Liver (tissue), 9 donors: ENCODE measurements around the gene SORL1. TPM values are rescaled to one million over a fixed set of nuclear protein-coding genes. Genes with fewer than 3 reads are reported as not detected.

Experiments used
- DNase-seq: peaks from one replicate; pipeline ENCODE4 v3.0.0-alpha.2; 2017; ENCODE audit warnings: low spot score
- H3K27ac ChIP-seq, 2 donors: one replicate each; pipeline ENCODE4 v1.7.0; 2013; ENCODE audit warnings: inconsistent platforms in 2 of 2, low read length in 2 of 2, control low read depth in 1 of 2, low read depth in 1 of 2, mild to moderate bottlenecking in 1 of 2
- H3K27me3 ChIP-seq, 4 donors: one replicate each; pipeline versions ENCODE4 v1.6.1 to v1.7.0; 2013; ENCODE audit warnings: low read length in 3 of 4, inconsistent platforms in 1 of 4, mild to moderate bottlenecking in 1 of 4, moderate library complexity in 1 of 4; ENCODE audit not compliant: control insufficient read depth in 4 of 4, insufficient read depth in 4 of 4
- H3K36me3 ChIP-seq, 4 donors: one replicate each; pipeline versions ENCODE4 v1.6.1 to v1.7.0; 2013; ENCODE audit warnings: low read length in 3 of 4, mild to moderate bottlenecking in 3 of 4, low read depth in 1 of 4, moderate library complexity in 1 of 4; ENCODE audit not compliant: control insufficient read depth in 4 of 4, insufficient read depth in 3 of 4
- H3K4me1 ChIP-seq, 4 donors: one replicate each; pipeline versions ENCODE4 v1.6.1 to v1.7.0; 2013; ENCODE audit warnings: low read length in 3 of 4, mild to moderate bottlenecking in 3 of 4, moderate library complexity in 1 of 4; ENCODE audit not compliant: control insufficient read depth in 4 of 4, insufficient read depth in 4 of 4
- H3K4me3 ChIP-seq, 3 donors: one replicate each; pipeline versions ENCODE4 v1.6.1 to v1.7.0; 2013; ENCODE audit warnings: low read length in 3 of 3, control low read depth in 1 of 3, low read depth in 1 of 3, mild to moderate bottlenecking in 1 of 3
- H3K9ac ChIP-seq, 2 donors: one replicate each; pipeline ENCODE4 v1.7.0; 2013; ENCODE audit warnings: low read length in 2 of 2, mild to moderate bottlenecking in 2 of 2, moderate library complexity in 2 of 2, control low read depth in 1 of 2, low read depth in 1 of 2
- H3K9me3 ChIP-seq, 4 donors: one replicate each; pipeline versions ENCODE4 v1.6.1 to v1.7.0; 2013; ENCODE audit warnings: low read length in 3 of 4; ENCODE audit not compliant: control insufficient read depth in 4 of 4
- EGR1 ChIP-seq, 2 donors: IDR thresholded peaks; 2 replicates each; pipeline ENCODE4 v1.6.1; 2016 to 2018; ENCODE audit warnings: antibody characterized with exemption in 2 of 2, low read depth in 2 of 2
- FOXA1 ChIP-seq: IDR thresholded peaks from 2 replicates; pipeline ENCODE4 v1.6.1; 2016; ENCODE audit warnings: antibody characterized with exemption
- FOXA2 ChIP-seq: IDR thresholded peaks from 2 replicates; pipeline ENCODE4 v1.6.1; 2016; ENCODE audit warnings: antibody characterized with exemption
- GABPA ChIP-seq, 2 donors: IDR thresholded peaks in 1 of 2; conservative IDR thresholded peaks in 1 of 2; 2 replicates each; pipeline ENCODE4 v1.6.1; 2016; ENCODE audit warnings: antibody characterized with exemption in 2 of 2, mild to moderate bottlenecking in 1 of 2, moderate library complexity in 1 of 2
- HNF4A ChIP-seq, 2 donors: conservative IDR thresholded peaks; 2 replicates each; pipeline ENCODE4 v1.6.1; 2016; ENCODE audit warnings: antibody characterized with exemption in 2 of 2, mild to moderate bottlenecking in 2 of 2
- HNF4G ChIP-seq: IDR thresholded peaks from 2 replicates; pipeline ENCODE4 v1.6.1; 2016; ENCODE audit warnings: antibody characterized with exemption
- JUND ChIP-seq, 2 donors: IDR thresholded peaks; 2 replicates each; pipeline ENCODE4 v1.6.1; 2016; ENCODE audit warnings: antibody characterized with exemption in 2 of 2
- MAX ChIP-seq: IDR thresholded peaks from 2 replicates; pipeline ENCODE4 v1.6.1; 2016; ENCODE audit warnings: antibody characterized with exemption
- NR2F2 ChIP-seq: IDR thresholded peaks from 2 replicates; pipeline ENCODE4 v1.6.1; 2016; ENCODE audit warnings: antibody characterized with exemption
- RAD21 ChIP-seq, 2 donors: IDR thresholded peaks; 2 replicates each; pipeline ENCODE4 v1.6.1; 2016; ENCODE audit warnings: antibody characterized with exemption in 2 of 2, mild to moderate bottlenecking in 2 of 2
- REST ChIP-seq: IDR thresholded peaks from 2 replicates; pipeline ENCODE4 v1.6.1; 2016; ENCODE audit warnings: antibody characterized with exemption, mild to moderate bottlenecking
- RXRA ChIP-seq, 2 donors: IDR thresholded peaks; 2 replicates each; pipeline ENCODE4 v1.6.1; 2017 to 2018; ENCODE audit warnings: antibody characterized with exemption in 2 of 2, mild to moderate bottlenecking in 1 of 2
- SP1 ChIP-seq: IDR thresholded peaks from 2 replicates; pipeline ENCODE4 v1.6.1; 2018; ENCODE audit warnings: antibody characterized with exemption, mild to moderate bottlenecking
- TAF1 ChIP-seq: conservative IDR thresholded peaks from 2 replicates; pipeline ENCODE4 v1.6.1; 2016; ENCODE audit warnings: antibody characterized with exemption, mild to moderate bottlenecking
- YY1 ChIP-seq: IDR thresholded peaks from 2 replicates; pipeline ENCODE4 v1.6.1; 2016; ENCODE audit warnings: antibody characterized with exemption, mild to moderate bottlenecking
- ZBTB33 ChIP-seq: IDR thresholded peaks from 2 replicates; pipeline ENCODE4 v1.6.1; 2016; ENCODE audit warnings: antibody characterized with exemption
- WGBS: extraction: QIAGEN DNeasy Blood & Tissue Kit; methylation state at CpG from one replicate; pipeline ENCODE4 v1.1.7; 2013; 5-methylcytosine and 5-hydroxymethylcytosine counted together
- polyA plus RNA-seq, 2 donors: library from polyadenylated mRNA; stranded (reverse) in 1 of 2; unstranded in 1 of 2; fragments of 200-250 nt in 1 of 2; fragments of >200 nt in 1 of 2; fragmentation: Nextera tagmentation in 1 of 2; extraction: Ambion mirVana in 1 of 2; gene quantifications; one replicate each; pipeline versions ENCODE4 v1.2.1 to v1.2.3, GENCODE V29; 2013 to 2015
- total RNA-seq, 2 donors: library from RNA; depleted of rRNA; stranded (reverse); fragments of >200 nt; gene quantifications; one replicate each; pipeline ENCODE4 v1.2.3, GENCODE V29; 2014
- TF ChIP-seq, protein P1 (sequence below): fragments of 150-350 bp; IDR thresholded peaks from 2 replicates; pipeline ENCODE4 v1.5.1; 2017; ENCODE audit warnings: improper control_type of control experiment, low read depth, low read length; ENCODE audit not compliant: missing input control
- TF ChIP-seq, protein P2 (sequence below): IDR thresholded peaks from 2 replicates; pipeline ENCODE4 v1.6.1; 2016; ENCODE audit warnings: antibody characterized with exemption
- donor health status: healthy.
- donor health status: healthy.
- donor health status: healthy.
- donor health status: healthy.
- donor health status: healthy.

The SORL1 gene
- total and polyA plus RNA-seq, 4 donors, result 14.6 to 124 (median 25.4) TPM

DNA sequence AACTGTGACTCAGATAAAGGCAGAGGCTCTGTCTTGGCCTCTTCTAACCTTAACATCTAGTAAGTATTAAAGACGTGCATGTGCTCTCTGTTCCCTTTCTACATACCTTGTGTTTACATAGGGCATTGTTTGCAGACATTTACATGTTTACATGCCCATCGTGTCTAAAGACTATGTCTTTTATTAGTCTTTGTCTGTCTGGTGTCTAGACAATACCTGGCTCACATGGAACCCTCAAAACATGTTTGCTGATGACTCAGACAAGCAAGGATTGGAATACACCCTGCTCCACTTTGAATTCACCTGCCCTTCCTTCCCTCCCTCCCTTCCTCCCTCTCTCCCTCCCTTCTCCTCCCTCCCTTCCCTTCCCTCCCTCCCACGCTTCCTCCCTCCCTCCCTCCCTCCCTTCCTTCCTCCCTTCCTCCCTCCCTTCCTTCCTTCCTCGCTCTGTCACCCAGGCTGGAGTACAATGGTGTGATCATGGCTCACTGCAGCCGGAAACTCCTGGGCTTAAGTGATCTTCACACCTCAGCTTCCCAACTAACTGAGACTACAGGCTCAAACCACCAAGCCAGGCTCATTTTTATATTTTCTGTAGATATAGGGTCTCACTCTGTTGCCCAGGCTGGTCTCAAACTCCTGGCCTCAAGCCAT, 24.4 kb downstream of the SORL1 start:
- Histone ChIP-seq H3K27me3 (no peaks in the 10 kb centered on the region), H3K36me3 (peaks cover 0 to 16% (median 1%) of the 10 kb centered on the region in 4 donors), H3K4me3 (no peak overlapping the region), H3K9me3 (no peaks in the 10 kb centered on the region), H3K27ac (peak overlapping the region; percentile 11 to 33), H3K9ac (no peak overlapping the region), H3K4me1 (peaks cover 0 to 20% (median 3%) of the 10 kb centered on the region in 4 donors)
- no peak for DNase-seq
- WGBS, result 68% methylated on average over 5 of the region's 5 CpGs
- no peak for TF ChIP-seq FOXA1
- no peak for TF ChIP-seq GABPA (IDR thresholded peaks at IDR 0.05 in 1 of 2, conservative IDR thresholded peaks at IDR 0.05 in 1 of 2)
- TF ChIP-seq SP1, result no peak
- no peak for TF ChIP-seq HNF4A (conservative IDR thresholded peaks at IDR 0.05)
- TF ChIP-seq, protein P1, sequence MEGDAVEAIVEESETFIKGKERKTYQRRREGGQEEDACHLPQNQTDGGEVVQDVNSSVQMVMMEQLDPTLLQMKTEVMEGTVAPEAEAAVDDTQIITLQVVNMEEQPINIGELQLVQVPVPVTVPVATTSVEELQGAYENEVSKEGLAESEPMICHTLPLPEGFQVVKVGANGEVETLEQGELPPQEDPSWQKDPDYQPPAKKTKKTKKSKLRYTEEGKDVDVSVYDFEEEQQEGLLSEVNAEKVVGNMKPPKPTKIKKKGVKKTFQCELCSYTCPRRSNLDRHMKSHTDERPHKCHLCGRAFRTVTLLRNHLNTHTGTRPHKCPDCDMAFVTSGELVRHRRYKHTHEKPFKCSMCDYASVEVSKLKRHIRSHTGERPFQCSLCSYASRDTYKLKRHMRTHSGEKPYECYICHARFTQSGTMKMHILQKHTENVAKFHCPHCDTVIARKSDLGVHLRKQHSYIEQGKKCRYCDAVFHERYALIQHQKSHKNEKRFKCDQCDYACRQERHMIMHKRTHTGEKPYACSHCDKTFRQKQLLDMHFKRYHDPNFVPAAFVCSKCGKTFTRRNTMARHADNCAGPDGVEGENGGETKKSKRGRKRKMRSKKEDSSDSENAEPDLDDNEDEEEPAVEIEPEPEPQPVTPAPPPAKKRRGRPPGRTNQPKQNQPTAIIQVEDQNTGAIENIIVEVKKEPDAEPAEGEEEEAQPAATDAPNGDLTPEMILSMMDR, result no peak
- no peak for TF ChIP-seq RXRA (IDR thresholded peaks at IDR 0.05)
- TF ChIP-seq JUND (IDR thresholded peaks at IDR 0.05), result no peak
- TF ChIP-seq NR2F2, result no peak
- TF ChIP-seq HNF4G, result no peak
- no peak for TF ChIP-seq MAX
- TF ChIP-seq EGR1 (IDR thresholded peaks at IDR 0.05; ENCODE audit: low read depth in 2 of 2), result no peak
- no peak for TF ChIP-seq FOXA2
- TF ChIP-seq, protein P2, sequence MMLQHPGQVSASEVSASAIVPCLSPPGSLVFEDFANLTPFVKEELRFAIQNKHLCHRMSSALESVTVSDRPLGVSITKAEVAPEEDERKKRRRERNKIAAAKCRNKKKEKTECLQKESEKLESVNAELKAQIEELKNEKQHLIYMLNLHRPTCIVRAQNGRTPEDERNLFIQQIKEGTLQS, result no peak
- TF ChIP-seq YY1, result no peak
- TF ChIP-seq REST, result no peak
- TF ChIP-seq RAD21 (IDR thresholded peaks at IDR 0.05), result no peak
- TF ChIP-seq ZBTB33, result no peak
- no peak for TF ChIP-seq TAF1
